ENCODE measurements around the gene MDH2.
"Not testable (repeated sequence)": the region's sequence is repeated elsewhere in the genome, so short reads cannot be mapped to it uniquely, and the experiment has no call there.

MDH2 gene, protein sequence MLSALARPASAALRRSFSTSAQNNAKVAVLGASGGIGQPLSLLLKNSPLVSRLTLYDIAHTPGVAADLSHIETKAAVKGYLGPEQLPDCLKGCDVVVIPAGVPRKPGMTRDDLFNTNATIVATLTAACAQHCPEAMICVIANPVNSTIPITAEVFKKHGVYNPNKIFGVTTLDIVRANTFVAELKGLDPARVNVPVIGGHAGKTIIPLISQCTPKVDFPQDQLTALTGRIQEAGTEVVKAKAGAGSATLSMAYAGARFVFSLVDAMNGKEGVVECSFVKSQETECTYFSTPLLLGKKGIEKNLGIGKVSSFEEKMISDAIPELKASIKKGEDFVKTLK

DNA sequence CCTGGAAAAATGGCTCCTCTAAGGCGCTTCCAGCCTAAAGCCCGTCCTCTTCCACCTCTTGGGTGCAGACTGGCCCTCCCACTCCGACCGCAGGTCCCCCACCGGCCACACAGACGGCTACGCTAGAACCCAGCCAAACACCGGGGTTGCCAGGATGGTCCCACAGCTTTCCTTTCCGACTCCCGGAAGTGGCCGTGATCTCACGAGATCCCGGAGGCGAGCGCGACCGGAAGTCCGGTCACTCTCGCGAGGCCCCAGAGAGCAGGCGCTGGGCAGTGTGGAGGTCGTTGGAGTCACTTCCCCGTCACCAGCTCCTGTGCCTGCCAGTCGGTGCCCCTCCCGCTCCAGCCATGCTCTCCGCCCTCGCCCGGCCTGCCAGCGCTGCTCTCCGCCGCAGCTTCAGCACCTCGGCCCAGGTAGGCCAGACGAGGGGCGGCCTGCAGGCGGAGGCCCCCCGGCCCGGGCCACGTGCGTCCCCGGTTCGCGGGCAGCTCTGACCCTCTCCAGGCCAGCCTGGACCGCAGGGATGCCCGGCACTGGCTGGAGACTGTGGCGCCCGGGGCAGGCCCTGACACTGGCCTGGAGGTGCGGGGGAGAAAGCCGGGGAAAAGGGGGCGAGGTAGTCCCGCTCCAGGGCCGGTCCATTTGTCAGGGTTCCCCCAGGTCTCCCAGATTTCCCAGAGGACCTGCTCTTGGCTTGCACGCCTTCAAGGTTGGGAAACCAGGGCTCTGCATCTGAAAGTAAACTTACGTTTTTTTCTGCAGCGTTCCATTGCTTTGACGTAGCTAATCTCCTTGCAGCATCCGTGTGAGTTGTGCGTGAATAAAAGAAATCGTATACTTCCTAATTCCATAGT lies at the start of gene MDH2, which contains the start of gene STYXL1:
Gene MDH2, plus strand, starts transcription at position 296 of the 857 bp plus-strand sequence. Its CDS starts 55 bp downstream, at position 351.
Gene STYXL1, minus strand, starts transcription at position 190 of the 857 bp plus-strand sequence. CDS start 17,477 bp downstream, outside the sequence.
- peak; percentile 99 for DNase-seq (ENCODE audit: low spot score)

DNA sequence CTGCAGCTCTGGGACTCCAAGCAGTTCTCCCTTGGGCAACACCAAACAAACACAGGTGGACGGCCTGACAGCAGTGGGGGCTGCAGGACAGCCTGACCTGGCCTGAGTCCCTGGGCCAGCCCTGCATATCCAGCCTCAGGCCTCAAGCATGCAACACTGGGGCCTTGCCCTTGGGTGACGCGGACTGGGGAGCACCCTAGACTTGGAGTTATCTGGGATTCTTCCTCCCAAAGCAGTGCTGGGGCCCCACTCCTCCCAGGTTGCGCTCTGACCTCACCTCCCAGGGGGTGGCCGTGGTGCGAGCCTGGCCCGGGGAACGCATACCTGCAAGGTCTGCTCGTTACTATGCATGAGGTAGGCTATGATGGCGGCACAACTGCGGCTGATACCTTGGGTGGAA lies 47.3 kb upstream of the MDH2 start:
- peak; percentile 2 for DNase-seq (ENCODE audit: low spot score)

DNA sequence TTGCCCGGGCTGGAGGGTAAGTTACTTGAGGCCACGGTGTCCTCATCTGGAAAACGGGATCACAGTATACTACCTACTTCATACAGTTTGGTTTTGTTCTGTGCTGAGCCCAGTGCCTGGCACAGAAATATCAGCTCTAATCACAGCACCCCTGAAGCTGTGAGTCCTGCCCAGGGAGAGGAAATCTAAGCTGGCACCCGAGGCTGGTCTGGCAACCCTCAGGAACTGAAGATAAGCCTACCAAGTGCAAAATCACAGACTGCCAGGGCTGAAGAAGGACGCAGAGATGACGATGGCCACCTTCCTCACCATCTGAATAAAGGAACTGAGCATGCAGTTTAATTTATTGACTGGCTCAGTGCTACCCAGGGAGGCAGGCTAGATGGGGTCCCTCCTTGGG lies 45.8 kb upstream of the MDH2 start:
- peak; percentile 0 for DNase-seq (ENCODE audit: low spot score)

DNA sequence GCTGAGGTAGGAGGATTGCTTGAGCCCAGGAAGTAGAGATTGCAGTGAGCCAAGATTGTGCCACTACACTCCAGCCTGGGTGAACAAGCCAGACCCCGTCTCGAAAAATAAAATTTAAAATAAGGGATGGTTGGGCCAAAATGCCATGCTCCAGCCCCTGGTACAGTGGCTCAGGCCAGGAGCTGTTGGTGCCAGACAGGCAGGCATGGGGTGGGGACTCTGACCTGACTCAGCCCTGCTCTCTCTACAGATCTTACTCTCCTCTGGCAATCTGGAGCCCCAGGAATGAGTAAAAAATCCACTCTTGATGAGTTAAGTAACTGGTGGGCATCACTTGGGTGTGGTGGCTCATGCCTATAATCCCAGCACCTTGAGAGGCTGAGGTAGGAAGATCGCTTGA lies 45.1 kb upstream of the MDH2 start:
- no peak for DNase-seq (ENCODE audit: low spot score)

DNA sequence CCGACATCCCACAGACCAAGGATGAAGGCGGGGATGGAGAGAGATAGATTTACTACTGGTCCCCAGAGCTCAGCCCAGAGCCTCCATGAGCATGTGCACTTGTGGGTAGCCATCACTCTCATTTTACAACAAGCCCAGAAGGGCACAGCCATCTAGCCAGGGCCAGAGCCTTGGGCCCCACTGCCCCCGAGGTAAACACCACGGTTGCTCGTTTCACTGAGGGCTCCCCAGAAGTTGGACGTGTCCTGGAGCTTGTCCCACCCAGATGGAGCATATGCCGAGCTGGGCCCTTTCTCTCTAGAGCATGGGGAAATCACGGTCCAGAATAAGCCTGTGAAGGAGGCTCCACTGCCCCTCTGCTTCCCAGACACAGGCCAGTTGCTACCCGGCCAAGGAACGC lies 44.6 kb upstream of the MDH2 start:
- DNase-seq (ENCODE audit: low spot score), result peak; percentile 1

DNA sequence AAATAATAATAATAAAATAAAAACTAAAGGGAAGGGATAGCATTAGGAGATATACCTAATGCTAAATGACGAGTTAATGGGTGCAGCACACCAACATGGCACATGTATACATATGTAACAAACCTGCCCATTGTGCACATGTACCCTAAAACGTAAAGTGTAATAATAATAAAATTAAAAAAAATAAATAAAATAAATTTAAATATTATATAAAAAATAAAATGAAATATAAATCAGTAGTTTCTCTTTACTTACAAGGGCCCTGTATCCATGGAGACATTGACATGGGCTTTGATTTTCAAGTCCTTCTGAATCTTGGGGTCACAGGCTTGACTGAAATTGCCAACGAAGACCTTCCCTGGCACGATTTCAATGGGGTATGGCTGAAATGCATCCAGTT lies 42.9 kb upstream of the MDH2 start:
- DNase-seq (ENCODE audit: low spot score), result not testable (repeated sequence)

DNA sequence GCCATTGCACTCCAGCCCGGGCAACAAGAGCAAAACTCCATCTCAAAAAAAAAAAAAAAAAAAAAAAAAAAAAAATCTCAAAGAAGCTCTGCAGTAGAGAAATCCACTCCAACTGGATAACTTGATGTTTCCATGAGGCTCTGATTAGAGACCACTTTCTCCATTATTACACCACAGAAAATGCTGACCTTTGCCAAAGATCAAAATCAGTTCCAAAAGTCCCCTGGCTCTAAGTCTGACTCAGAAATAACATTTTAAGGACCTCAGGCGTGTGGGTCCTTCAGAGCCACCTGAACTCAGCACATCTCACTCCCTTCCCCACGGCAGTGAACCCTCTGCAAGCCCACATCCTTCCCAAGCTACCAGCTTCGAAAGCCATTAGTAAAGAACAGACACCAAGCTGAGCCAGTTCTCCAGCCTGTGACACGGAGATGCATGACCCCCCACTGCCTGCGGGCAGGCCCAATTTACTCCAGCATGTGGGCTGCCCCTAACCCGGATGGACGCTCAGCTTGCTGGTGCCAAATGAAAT lies 39.7 kb upstream of the MDH2 start:
- DNase-seq (ENCODE audit: low spot score), result no peak

DNA sequence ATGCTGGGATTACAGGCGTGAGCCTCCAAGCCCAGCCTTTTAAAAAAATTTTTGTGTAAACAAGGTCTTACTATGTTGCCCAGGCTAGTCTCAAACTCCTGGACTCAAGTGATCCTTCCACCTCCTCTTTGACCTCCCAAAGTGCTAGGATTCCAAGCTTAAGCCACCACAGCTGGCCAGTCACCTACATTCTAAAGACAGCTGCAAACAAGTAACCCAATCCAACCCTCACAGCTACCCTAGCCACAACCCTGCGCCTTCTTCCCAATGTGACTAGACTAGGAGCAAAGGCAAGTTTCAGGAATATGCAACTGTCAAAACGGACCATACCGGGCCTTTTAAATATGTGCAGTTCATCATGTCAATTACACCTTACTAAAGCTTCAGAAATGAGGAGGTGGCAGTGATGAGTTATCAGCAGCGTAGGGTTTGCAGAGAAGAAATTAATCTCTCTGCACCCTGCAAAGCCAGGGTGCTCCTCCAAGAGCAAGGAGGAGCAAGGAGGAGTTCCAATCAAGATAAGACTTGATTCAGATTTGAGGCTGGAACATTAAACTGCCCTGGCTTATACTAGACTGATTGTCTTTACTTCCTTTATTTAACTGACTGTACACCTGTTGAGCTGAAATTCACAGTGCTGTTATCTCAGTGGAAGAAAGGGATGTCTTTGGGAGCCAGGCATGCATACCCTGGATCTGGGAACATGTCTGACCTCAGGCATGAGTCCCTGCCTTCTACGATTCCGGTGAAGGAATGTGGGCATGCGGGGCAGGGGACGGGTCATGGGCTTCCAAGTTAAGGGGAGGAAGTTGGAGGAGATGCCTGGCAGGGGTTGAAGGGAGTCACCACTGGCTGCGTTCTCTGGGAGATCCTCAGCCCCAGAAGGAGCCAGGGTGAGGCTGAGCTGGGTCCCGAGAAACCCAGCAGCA lies 38.0 kb upstream of the MDH2 start:
- DNase-seq (ENCODE audit: low spot score), result no peak

DNA sequence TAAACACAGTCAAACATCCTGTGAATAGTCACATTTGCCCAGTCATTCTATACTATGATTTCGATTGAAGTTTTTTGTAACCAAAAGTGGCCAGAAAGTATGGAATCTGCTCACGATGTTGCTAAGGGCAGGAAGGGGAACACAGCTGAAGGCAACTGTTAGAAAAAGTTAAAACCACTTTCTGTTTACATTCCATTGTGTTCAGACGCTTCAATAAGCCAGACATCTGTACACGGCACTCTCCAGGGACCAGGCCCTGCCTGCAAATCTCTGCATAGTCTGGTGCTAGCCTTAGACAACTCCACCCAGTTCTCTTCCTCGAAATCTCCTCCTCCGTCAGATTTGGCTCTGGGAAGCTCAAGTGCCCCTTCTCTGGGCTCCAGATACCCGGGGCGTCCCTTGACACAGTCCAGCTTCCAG lies 36.5 kb upstream of the MDH2 start:
- no peak for DNase-seq (ENCODE audit: low spot score)

DNA sequence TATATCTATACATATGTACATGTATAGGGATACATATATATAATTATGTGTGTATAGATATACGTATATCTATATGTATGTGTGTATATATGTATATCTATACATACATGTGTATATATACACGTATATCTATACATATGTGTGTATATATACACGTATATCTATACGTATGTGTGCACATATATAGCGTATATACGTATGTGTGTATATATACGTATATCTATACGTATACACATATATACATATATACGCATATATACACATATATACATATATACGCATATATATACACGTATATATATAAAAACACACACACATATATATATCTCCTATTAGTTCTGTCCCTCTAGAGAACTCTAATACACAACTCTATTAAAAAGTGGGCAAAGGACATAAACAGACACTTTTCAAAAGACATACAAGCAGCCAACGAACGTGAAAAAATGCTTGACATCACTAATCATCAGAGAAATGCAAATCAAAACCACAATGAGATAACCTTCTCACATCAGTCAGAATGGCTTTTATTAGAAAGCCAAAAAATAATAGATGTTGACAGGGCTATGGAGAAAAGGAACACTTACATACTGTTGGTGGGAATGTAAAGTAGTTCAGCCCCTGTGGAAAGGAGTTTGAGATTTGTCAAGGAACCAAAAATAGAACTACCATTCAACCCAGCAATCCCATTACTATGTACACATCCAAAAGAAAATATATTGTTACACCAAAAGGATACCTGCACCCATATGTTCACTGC lies 31.5 kb upstream of the MDH2 start:
- DNase-seq (ENCODE audit: low spot score), result no peak

DNA sequence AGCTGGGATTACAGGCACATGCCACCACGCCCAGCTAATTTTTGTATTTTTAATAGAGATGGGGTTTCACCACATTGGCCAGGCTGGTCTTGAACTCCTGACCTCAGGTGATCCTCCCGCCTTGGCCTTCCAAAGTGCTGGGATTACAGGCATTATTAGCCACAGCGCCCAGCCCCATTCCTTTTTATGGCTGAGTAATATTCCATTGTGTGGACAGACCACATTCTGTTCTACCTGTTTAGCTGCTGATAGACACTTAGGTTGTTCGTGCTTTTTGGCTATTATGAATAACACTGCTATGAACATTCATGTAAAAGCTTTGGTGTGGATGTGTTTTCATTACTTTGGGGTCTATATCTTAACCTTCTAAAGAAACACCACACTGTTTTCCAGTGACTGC lies 29.4 kb upstream of the MDH2 start:
- not testable (repeated sequence) for DNase-seq (ENCODE audit: low spot score)

DNA sequence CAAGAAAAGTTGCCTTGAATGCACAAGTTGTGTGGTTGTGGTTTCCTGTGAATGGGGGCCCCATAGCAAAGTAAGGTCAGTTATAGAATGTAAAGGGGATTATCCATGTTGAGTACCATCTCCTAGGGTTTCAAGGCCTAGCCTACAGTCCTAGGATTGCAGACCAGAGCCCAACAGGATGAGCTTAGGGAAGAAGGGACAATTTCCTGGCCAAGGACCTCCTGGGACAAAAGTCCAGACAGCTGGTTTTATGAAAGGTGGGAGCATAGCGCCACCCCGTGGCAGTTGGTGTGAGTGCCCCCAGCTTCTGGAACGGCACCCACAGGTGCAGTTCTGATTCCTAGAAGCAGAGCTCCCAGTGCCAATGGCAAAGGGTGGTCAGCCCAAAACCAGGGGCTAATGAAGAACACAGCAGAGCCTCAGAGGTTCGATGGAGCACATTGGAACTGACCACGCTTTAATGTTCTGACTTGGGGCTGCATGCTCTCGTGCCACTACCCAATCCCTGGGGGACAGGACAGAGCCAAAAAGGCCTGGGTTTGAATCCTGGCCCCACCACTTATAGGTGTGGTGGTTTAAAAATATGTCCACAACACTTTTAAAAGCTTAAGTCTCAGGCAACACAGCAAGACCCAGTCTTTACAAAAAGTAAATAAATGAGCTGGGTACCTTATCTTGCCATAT lies 27.7 kb upstream of the MDH2 start:
- peak; percentile 87 for DNase-seq (ENCODE audit: low spot score)

DNA sequence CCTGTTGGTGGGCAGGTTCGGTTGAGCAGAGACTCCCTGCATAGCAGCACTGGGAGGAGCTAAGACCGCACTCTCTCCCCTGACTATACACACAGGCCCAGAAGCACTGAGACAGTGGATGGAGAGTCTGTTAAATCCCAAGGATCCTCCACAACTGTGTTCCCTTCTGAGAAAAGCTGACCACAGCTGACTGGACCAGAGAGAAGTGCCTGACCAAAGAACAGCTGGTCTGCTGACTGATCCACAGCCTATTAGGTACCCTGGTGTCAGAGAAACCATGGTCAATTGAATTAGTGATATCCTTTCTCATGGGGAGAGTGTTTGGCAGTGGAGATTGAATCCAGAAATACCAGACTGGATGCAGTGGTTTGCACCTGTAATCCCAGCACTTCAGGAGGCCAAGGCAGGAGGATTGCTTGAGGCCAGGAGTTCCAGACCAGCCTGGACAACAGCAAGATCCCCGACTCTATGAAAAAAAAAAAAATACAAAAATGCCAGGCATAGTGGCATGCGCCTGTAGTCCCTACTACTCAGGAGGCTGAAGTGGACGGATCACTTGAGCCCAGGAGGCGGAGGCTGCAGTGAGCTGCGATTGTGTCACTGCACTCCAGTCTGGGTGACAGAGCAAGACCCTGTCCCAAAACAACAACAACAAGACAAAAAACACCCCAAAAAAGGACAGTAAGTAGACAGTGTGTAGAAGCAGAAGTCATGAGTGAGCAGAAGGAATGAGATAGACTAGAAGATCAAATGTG lies 25.7 kb upstream of the MDH2 start:
- no peak for DNase-seq (ENCODE audit: low spot score)

DNA sequence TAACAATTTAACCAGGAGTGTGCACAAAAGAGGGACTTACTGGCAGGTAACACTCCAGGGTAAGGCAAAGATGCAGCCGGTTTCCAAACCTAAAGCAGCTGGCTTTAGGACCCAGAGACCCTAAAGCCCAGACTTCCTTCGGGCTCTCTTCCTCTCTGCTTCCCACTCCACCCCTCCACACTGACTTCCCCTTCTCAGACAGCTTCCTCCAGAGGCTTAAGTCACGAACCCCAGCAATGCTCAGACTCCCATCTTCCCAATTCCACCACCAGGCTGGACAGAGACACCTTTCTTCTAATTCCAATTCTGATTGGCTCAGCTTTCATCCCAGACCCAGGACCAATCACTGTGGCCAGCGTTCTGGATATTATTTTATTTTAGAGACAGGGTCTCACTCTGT lies 24.9 kb upstream of the MDH2 start:
- DNase-seq (ENCODE audit: low spot score), result peak; percentile 38

DNA sequence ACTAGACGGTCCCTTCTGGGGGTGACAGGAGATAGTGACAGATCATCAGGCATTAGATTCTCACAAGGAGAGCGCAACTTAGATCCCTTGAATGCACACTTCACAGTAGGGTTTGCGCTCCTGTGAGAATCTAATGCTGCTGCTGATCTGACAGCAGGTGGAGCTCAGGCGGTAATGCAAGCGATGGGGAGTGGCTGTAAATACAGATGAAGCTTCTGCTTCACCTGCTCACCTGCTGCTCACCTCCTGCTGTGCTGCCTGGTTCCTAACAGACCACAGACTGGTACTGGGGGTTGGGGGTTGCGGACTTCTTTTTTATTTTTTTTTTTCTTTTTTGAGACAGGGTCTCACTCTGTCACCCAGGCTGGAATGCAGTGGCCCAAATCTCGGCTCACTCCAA lies 18.2 kb upstream of the MDH2 start:
- DNase-seq (ENCODE audit: low spot score), result not testable (repeated sequence)

DNA sequence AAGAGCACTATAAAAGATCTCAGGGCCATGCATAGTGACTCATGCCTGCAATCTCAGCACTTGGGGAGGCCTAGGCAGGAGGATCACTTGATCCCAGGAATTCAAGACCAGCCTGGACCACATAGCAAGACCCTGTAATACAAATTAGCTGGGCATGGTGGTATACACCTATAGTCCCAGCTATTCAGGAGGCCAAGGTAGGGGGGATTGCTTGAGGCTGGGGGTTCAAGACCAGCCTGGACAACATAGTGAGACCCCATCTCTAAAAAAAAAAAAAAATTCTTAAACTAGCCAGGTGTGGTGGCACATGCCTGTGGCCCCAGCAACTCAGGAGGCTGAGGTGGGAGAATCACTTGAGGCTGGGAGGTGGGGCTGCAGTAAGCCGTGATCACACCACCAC lies 15.9 kb upstream of the MDH2 start:
- no peak for DNase-seq (ENCODE audit: low spot score)

DNA sequence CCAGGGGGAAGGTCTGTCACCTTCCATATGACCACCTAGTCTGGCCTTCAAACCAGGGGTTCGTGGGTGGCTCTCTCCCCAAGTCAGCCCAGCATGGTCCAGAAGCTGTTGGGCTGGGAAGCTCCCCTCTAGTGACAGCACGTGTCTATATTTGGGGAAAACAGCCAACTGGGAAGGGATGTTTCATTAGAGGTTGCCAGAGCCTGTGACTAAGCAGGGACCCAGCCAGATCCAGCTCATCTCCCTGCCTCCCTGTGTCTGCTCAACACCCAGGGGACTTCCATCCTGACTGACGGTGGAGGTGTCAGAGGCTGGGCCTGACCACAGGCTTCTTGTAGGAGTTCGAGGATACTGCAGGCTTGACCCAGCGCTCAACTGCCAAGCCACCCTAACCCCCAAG lies 10.6 kb upstream of the MDH2 start:
- no peak for DNase-seq (ENCODE audit: low spot score)

DNA sequence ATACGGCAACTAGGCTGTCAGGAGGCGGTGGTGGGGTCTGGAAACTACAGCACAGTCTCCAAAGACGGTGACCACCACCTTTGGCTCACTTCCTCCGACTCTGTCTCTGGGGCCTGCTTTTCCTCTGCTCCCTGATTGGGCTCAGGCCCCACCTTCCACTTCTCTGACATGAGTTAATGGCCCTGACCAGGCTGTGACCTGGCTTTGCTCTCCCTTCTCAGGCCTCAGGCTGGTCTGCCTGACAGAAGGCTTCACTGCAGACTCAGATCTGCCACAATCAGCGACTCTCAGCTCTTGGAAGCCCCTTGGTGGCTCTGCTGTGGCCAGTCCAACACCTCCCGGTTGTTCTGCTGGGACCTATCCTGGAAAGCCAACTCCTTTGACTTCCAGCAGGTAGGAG lies 7.8 kb upstream of the MDH2 start:
- DNase-seq (ENCODE audit: low spot score), result no peak

DNA sequence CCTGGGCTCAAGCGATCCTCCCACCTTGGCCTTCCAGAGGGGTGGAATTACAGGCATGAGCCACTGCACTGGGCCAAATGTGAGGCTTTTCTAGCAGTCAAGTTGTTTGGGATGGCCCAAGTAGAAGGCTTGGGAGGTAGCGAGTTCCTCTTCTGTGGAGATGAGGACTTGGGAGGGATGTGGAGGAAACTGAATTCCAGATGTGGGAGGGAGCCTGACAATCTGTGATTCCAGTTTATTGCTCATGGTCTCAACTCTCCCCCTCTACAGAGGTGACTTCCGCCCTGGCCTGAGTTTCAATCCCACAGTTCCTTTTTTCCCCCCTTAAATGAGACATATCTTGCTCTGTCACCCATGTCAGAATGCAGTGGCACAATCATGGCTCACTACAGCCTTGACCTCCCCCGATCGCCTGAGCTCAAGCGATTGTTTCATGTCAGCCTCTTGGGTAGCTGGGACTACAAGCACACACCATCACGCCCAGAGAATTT lies 3.5 kb upstream of the MDH2 start:
- no peak for DNase-seq (ENCODE audit: low spot score)
